Vagina (tissue), 2 donors: ENCODE data around the gene ZNF423. TPM values are rescaled to one million over a fixed set of nuclear protein-coding genes. Genes with fewer than 3 reads are reported as not detected.

ENCODE experiments used
- DNase-seq, 2 donors: peaks; one replicate each; pipeline ENCODE4 v3.0.0-alpha.2; 2017; ENCODE audit errors: extremely low spot score in 2 of 2
- H3K27ac ChIP-seq: fragments of 200-600 bp; sonication (generic); one replicate; pipeline ENCODE4 v1.5.1; 2019
- H3K27me3 ChIP-seq: fragments of 200-600 bp; sonication (generic); one replicate; pipeline ENCODE4 v1.5.1; 2019
- H3K36me3 ChIP-seq, 2 donors: fragments of 200-600 bp; sonication (generic); one replicate each; pipeline ENCODE4 v1.5.1; 2017 to 2019
- H3K4me1 ChIP-seq: fragments of 200-600 bp; sonication (generic); one replicate; pipeline ENCODE4 v1.5.1; 2019
- H3K4me3 ChIP-seq, 2 donors: fragments of 200-600 bp; sonication (generic); 1 replicate in 1 of 2; 2 replicates in 1 of 2; pipeline ENCODE4 v1.5.1; 2016 to 2019
- H3K9me3 ChIP-seq: fragments of 200-600 bp; sonication (generic); one replicate; pipeline ENCODE4 v1.5.1; 2019
- CTCF ChIP-seq, 3 experiments: fragments of 450-650 bp in 2 of 3; fragments of 200-600 bp in 1 of 3; sonication (generic) in 1 of 3; IDR thresholded peaks; one replicate each; pipeline ENCODE4 v1.5.1; 2017 to 2019; ENCODE audit warnings: antibody characterized with exemption in 3 of 3, mild to moderate bottlenecking in 2 of 3, moderate library complexity in 2 of 3
- POLR2A ChIP-seq, 2 donors: fragments of 450-650 bp; IDR thresholded peaks; one replicate each; pipeline ENCODE4 v1.6.1; 2017; ENCODE audit warnings: antibody characterized with exemption in 2 of 2, mild to moderate bottlenecking in 2 of 2, moderate library complexity in 2 of 2
- POLR2AphosphoS5 ChIP-seq, 2 donors: sonication (generic); formaldehyde crosslinking; IDR thresholded peaks; one replicate each; pipeline ENCODE4 v1.9.0; 2017; ENCODE audit warnings: antibody characterized with exemption in 2 of 2, mild to moderate bottlenecking in 2 of 2, low read depth in 1 of 2; ENCODE audit not compliant: insufficient read depth in 1 of 2
- intact Hi-C: fragments of 100-400 bp; cut with DNase I; formaldehyde crosslinking; loops from one replicate; pipeline ENCODE4 v1.15.1; 2023
- total RNA-seq: library from RNA; depleted of rRNA; stranded (reverse); fragments of >200 nt; gene quantifications from one replicate; pipeline ENCODE4 v1.2.3, GENCODE V29; 2016

ZNF423 gene
- total RNA-seq, 1 donor from 2014 or later, result 10.3 TPM

GRCh38 chr16:49734331-49734730 lies 121.6 kb downstream of the ZNF423 start:
- Histone ChIP-seq H3K27ac (no peak overlapping the region), H3K4me1 (peaks cover 8% of the 10 kb centered on the region), H3K36me3 (no peaks in the 10 kb centered on the region), H3K27me3 (no peaks in the 10 kb centered on the region), H3K4me3 (no peak overlapping the region), H3K9me3 (no peaks in the 10 kb centered on the region)
- DNase-seq, result no peak
- intact Hi-C loops, result loop anchor here (10.0 kb wide), 1 partner anchor 120 kb away; the partner anchor contains the start of gene ZNF423
- TF ChIP-seq CTCF (IDR thresholded peaks at IDR 0.05) (no peak), POLR2AphosphoS5 (IDR thresholded peaks at IDR 0.05; ENCODE audit: insufficient read depth in 1 of 2, low read depth in 1 of 2) (peak in 1 of 2 donors; percentile 19)

- Histone ChIP-seq H3K4me1 (peaks cover 8% of the 10 kb centered on the region), H3K4me3 (no peak overlapping the region), H3K27me3 (no peaks in the 10 kb centered on the region), H3K36me3 (no peaks in the 10 kb centered on the region), H3K27ac (no peak overlapping the region), H3K9me3 (no peaks in the 10 kb centered on the region)
- intact Hi-C loops, result loop anchor here (10.0 kb wide), 1 partner anchor 121 kb away; the partner anchor contains the start of gene ZNF423
- peak in 1 of 2 donors; percentile 36 for TF ChIP-seq POLR2AphosphoS5 (IDR thresholded peaks at IDR 0.05; ENCODE audit: insufficient read depth in 1 of 2, low read depth in 1 of 2)
- no peak for TF ChIP-seq POLR2A (IDR thresholded peaks at IDR 0.05)
- TF ChIP-seq CTCF (IDR thresholded peaks at IDR 0.05), result no peak
- no peak for DNase-seq
Measured at GRCh38 chr16:49733313-49734009, 122.5 kb downstream of the ZNF423 start.

GRCh38 chr16:49731911-49732310 lies 124.0 kb downstream of the ZNF423 start:
- peaks cover 8% of the 10 kb centered on the region for H3K4me1 ChIP-seq
- H3K4me3 ChIP-seq, result no peak overlapping the region
- no peaks in the 10 kb centered on the region for H3K9me3 ChIP-seq
- H3K36me3 ChIP-seq, result no peaks in the 10 kb centered on the region
- no peak overlapping the region for H3K27ac ChIP-seq
- no peak for DNase-seq
- H3K27me3 ChIP-seq, result no peaks in the 10 kb centered on the region
- TF ChIP-seq POLR2AphosphoS5 (IDR thresholded peaks at IDR 0.05; ENCODE audit: insufficient read depth in 1 of 2, low read depth in 1 of 2) (no peak), CTCF (IDR thresholded peaks at IDR 0.05) (no peak), POLR2A (IDR thresholded peaks at IDR 0.05) (no peak)
- intact Hi-C loops, result loop anchor here (10.0 kb wide), 1 partner anchor 123 kb away; the partner anchor contains the start of gene ZNF423

GRCh38 chr16:49730772-49731171 lies 125.1 kb downstream of the ZNF423 start:
- no peaks in the 10 kb centered on the region for H3K9me3 ChIP-seq
- intact Hi-C loops, result loop anchor here (10.0 kb wide), 1 partner anchor 124 kb away; the partner anchor contains the start of gene ZNF423

More at GRCh38 chr16:49730772-49731171, 125.1 kb downstream of the ZNF423 start:
- Histone ChIP-seq H3K4me1 (peaks cover 8% of the 10 kb centered on the region), H3K27ac (no peak overlapping the region), H3K4me3 (no peak overlapping the region), H3K36me3 (no peaks in the 10 kb centered on the region), H3K27me3 (no peaks in the 10 kb centered on the region)
- no peak for DNase-seq
- TF ChIP-seq POLR2A (IDR thresholded peaks at IDR 0.05), result no peak
- no peak for TF ChIP-seq POLR2AphosphoS5 (IDR thresholded peaks at IDR 0.05; ENCODE audit: insufficient read depth in 1 of 2, low read depth in 1 of 2)
- TF ChIP-seq CTCF (IDR thresholded peaks at IDR 0.05), result no peak
